ENCODE measurements around the gene RPS2.

DNA sequence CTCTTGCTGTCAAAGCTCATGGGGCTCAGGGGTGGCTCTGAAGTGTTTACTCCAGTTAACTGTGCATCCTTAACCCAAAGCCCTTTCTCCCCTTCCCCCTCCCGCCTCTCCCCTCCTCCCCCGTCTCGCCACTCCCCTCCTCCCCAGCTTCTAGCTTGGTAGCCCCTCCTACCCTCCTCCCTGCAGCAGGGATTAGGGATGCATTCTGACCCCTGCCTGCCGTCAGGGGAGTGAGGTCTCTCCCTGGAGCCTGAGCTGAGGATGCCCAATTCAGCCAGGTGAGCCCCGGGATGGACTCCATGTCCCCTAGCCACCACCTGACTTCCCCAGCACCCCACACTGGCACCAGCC is 48.0 kb downstream of the RPS2 start:
- no peak for TF ChIP-seq POLR2AphosphoS5 (IDR thresholded peaks at IDR 0.05; ENCODE audit: low read depth, low read length)
- TF ChIP-seq TAF1 (IDR thresholded peaks at IDR 0.05; ENCODE audit: low read depth, low read length), result no peak
- TF ChIP-seq POU2F2 (IDR thresholded peaks at IDR 0.05; ENCODE audit: low read depth, low read length), result no peak

All from GM12891 (cell line).